WTC11 (cell line): ENCODE data around the gene FAM240A.

Experiments
- CREB1 ChIP-seq: sonication (generic); formaldehyde crosslinking; IDR thresholded peaks from 2 replicates; pipeline ENCODE4 v1.8.0; 2023; ENCODE audit warnings: mild to moderate bottlenecking, missing genetic modification reagents
- CREM ChIP-seq: sonication (generic); formaldehyde crosslinking; IDR thresholded peaks from 2 replicates; pipeline ENCODE4 v1.8.1; 2022; ENCODE audit warnings: mild to moderate bottlenecking, missing genetic modification reagents, moderate library complexity
- FOXK1 ChIP-seq: sonication (generic); formaldehyde crosslinking; IDR thresholded peaks from 2 replicates; pipeline ENCODE4 v1.8.0; 2022; ENCODE audit warnings: mild to moderate bottlenecking, moderate library complexity, missing genetic modification reagents
- MXD4 ChIP-seq: fragments of 250-450 bp; sonication (Bioruptor Pico); IDR thresholded peaks from 2 replicates; pipeline ENCODE4 v1.8.0; 2021; ENCODE audit warnings: mild to moderate bottlenecking, moderate library complexity, borderline replicate concordance
- NR3C1 ChIP-seq: sonication (generic); formaldehyde crosslinking; conservative IDR thresholded peaks from 2 replicates; pipeline ENCODE4 v1.8.1; 2023; ENCODE audit warnings: low read depth, mild to moderate bottlenecking, missing genetic modification reagents
- TEAD1 ChIP-seq: sonication (generic); formaldehyde crosslinking; IDR thresholded peaks from 2 replicates; pipeline ENCODE4 v1.8.0; 2022; ENCODE audit warnings: mild to moderate bottlenecking, missing genetic modification reagents
- ZBTB21 ChIP-seq: sonication (generic); formaldehyde crosslinking; IDR thresholded peaks from 2 replicates; pipeline ENCODE4 v1.8.1; 2023; ENCODE audit warnings: mild to moderate bottlenecking, missing genetic modification reagents, borderline replicate concordance
- ZNF671 ChIP-seq: fragments of 250-450 bp; sonication (Bioruptor Pico); IDR thresholded peaks from 2 replicates; pipeline ENCODE4 v1.8.0; 2021; ENCODE audit warnings: mild to moderate bottlenecking
- TF ChIP-seq, protein P1 (sequence below): fragments of 200-600 bp; IDR thresholded peaks from 2 replicates; pipeline ENCODE4 v1.8.0; 2022; ENCODE audit warnings: antibody characterized with exemption
- TF ChIP-seq, protein P2 (sequence below): fragments of 250-450 bp; sonication (Bioruptor Pico); IDR thresholded peaks from 2 replicates; pipeline ENCODE4 v1.8.0; 2021; ENCODE audit warnings: mild to moderate bottlenecking
- TF ChIP-seq, protein P3 (sequence below): sonication (generic); formaldehyde crosslinking; IDR thresholded peaks from 2 replicates; pipeline ENCODE4 v1.8.0; 2022; ENCODE audit warnings: mild to moderate bottlenecking, missing genetic modification reagents
- TF ChIP-seq, protein P4 (sequence below): sonication (generic); formaldehyde crosslinking; IDR thresholded peaks from 2 replicates; pipeline ENCODE4 v1.8.1; 2023; ENCODE audit warnings: mild to moderate bottlenecking, missing genetic modification reagents, moderate library complexity
- TF ChIP-seq, protein P5 (sequence below): sonication (generic); formaldehyde crosslinking; IDR thresholded peaks from 2 replicates; pipeline ENCODE4 v1.8.0; 2022; ENCODE audit warnings: mild to moderate bottlenecking, missing genetic modification reagents

DNA sequence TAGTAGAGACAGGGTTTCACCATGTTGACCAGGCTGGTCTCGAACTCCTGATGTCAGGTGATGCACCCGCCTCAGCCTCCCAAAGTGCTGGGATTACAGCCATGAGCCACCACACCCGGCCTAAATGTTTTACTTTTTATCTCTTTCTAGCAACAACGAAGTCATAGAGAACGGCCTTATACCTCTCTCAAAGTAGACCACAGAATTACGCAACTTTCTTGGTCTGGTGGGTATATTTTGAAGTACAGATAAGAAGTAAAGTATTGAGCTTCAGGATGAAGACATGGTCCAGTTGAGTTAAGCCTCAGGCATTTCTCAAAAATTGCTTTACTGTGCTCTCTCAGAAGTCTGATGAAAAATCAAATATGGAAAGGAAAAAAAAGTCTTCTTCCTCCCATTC, 30.6 kb downstream of the FAM240A start:
- TF ChIP-seq NR3C1 (CRISPR knock-in tag) (no peak), ZBTB21 (CRISPR knock-in tag) (no peak), TEAD1 (CRISPR knock-in tag) (no peak), FOXK1 (CRISPR knock-in tag) (no peak), CREM (CRISPR knock-in tag) (no peak), MXD4 (CRISPR knock-in tag) (no peak), CREB1 (no peak), ZNF671 (CRISPR knock-in tag) (no peak)
- TF ChIP-seq, protein P1, sequence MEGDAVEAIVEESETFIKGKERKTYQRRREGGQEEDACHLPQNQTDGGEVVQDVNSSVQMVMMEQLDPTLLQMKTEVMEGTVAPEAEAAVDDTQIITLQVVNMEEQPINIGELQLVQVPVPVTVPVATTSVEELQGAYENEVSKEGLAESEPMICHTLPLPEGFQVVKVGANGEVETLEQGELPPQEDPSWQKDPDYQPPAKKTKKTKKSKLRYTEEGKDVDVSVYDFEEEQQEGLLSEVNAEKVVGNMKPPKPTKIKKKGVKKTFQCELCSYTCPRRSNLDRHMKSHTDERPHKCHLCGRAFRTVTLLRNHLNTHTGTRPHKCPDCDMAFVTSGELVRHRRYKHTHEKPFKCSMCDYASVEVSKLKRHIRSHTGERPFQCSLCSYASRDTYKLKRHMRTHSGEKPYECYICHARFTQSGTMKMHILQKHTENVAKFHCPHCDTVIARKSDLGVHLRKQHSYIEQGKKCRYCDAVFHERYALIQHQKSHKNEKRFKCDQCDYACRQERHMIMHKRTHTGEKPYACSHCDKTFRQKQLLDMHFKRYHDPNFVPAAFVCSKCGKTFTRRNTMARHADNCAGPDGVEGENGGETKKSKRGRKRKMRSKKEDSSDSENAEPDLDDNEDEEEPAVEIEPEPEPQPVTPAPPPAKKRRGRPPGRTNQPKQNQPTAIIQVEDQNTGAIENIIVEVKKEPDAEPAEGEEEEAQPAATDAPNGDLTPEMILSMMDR = no peak
- TF ChIP-seq, protein P2, sequence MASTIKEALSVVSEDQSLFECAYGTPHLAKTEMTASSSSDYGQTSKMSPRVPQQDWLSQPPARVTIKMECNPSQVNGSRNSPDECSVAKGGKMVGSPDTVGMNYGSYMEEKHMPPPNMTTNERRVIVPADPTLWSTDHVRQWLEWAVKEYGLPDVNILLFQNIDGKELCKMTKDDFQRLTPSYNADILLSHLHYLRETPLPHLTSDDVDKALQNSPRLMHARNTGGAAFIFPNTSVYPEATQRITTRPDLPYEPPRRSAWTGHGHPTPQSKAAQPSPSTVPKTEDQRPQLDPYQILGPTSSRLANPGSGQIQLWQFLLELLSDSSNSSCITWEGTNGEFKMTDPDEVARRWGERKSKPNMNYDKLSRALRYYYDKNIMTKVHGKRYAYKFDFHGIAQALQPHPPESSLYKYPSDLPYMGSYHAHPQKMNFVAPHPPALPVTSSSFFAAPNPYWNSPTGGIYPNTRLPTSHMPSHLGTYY (CRISPR knock-in tag) = no peak
- TF ChIP-seq, protein P3, sequence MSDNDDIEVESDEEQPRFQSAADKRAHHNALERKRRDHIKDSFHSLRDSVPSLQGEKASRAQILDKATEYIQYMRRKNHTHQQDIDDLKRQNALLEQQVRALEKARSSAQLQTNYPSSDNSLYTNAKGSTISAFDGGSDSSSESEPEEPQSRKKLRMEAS (CRISPR knock-in tag) = no peak
- TF ChIP-seq, protein P4, sequence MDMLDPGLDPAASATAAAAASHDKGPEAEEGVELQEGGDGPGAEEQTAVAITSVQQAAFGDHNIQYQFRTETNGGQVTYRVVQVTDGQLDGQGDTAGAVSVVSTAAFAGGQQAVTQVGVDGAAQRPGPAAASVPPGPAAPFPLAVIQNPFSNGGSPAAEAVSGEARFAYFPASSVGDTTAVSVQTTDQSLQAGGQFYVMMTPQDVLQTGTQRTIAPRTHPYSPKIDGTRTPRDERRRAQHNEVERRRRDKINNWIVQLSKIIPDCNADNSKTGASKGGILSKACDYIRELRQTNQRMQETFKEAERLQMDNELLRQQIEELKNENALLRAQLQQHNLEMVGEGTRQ (CRISPR knock-in tag) = no peak
- TF ChIP-seq, protein P5, sequence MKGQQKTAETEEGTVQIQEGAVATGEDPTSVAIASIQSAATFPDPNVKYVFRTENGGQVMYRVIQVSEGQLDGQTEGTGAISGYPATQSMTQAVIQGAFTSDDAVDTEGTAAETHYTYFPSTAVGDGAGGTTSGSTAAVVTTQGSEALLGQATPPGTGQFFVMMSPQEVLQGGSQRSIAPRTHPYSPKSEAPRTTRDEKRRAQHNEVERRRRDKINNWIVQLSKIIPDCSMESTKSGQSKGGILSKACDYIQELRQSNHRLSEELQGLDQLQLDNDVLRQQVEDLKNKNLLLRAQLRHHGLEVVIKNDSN (CRISPR knock-in tag) = no peak
